IMR-90 (cell line): Measurements from ENCODE around the gene FRMD1. TPM values are rescaled to one million over a fixed set of nuclear protein-coding genes. Genes with fewer than 3 reads are reported as not detected.

Source experiments
- ATAC-seq: fragments of 200-7000 bp; cut with Tn5 transposase; 2 replicates; pipeline ENCODE4 v1.9.1; 2020; ENCODE audit warnings: low read depth, mild to moderate bottlenecking, moderate library complexity
- BruUV-seq: library from RNA; stranded (reverse); fragments of 400-500 nt; replicated peaks from 2 replicates; lab custom pipeline; 2021; lab: Mats Ljungman, UMichigan
- CTCF ChIA-PET: fragments of 300-600 bp; formaldehyde crosslinking; extraction: SDS; loops from one replicate; lab custom pipeline; 2021; ENCODE audit warnings: antibody characterized with exemption; lab: Yijun Ruan, JAX
- POLR2A ChIA-PET: fragments of 300-600 bp; sonication (Branson Sonifier 250); formaldehyde crosslinking; loops from one replicate; lab custom pipeline; 2022; ENCODE audit warnings: antibody characterized with exemption; ENCODE audit not compliant: unreplicated experiment; lab: Charles Lee
- DNase-seq: peaks from one replicate; pipeline ENCODE4 v3.0.0; 2013
- H2AFZ ChIP-seq: replicated peaks from 2 replicates; pipeline ENCODE3; 2013; ENCODE audit warnings: low read length, mild to moderate bottlenecking; ENCODE audit not compliant: poor library complexity
- H2AK5ac ChIP-seq: 2 replicates; pipeline ENCODE4 v1.6.1; 2013; ENCODE audit warnings: low read depth, low read length, inconsistent platforms
- H2AK9ac ChIP-seq: replicated peaks from 2 replicates; pipeline ENCODE3; 2013; ENCODE audit warnings: mild to moderate bottlenecking, low read depth, low read length, moderate library complexity; ENCODE audit not compliant: poor library complexity
- H2BK120ac ChIP-seq: 2 replicates; pipeline ENCODE4 v1.6.1; 2013; ENCODE audit warnings: low read depth, low read length, inconsistent platforms
- H2BK15ac ChIP-seq: 3 replicates; pipeline ENCODE4 v1.6.1; 2013; ENCODE audit warnings: low read depth, low read length, inconsistent platforms
- H2BK20ac ChIP-seq: 2 replicates; pipeline ENCODE4 v1.6.1; 2013; ENCODE audit warnings: low read depth, mild to moderate bottlenecking, inconsistent platforms, low read length, moderate library complexity
- H2BK5ac ChIP-seq: 2 replicates; pipeline ENCODE4 v1.6.1; 2013; ENCODE audit warnings: mild to moderate bottlenecking, low read depth, low read length, inconsistent platforms; ENCODE audit not compliant: poor library complexity, severe bottlenecking
- H3K14ac ChIP-seq: replicated peaks from 2 replicates; pipeline ENCODE4 v1.6.1; 2013; ENCODE audit warnings: low read depth, low read length, inconsistent platforms
- H3K18ac ChIP-seq: 2 replicates; pipeline ENCODE4 v1.6.1; 2013; ENCODE audit warnings: low read depth, low read length, control low read depth
- H3K23ac ChIP-seq: 2 replicates; pipeline ENCODE4 v1.6.1; 2013; ENCODE audit warnings: low read depth, low read length, inconsistent platforms
- H3K27ac ChIP-seq: 2 replicates; pipeline ENCODE4 v1.5.1; 2013; ENCODE audit warnings: mild to moderate bottlenecking, control low read depth, low read length; ENCODE audit not compliant: insufficient read depth
- H3K27me3 ChIP-seq: 2 replicates; pipeline ENCODE4 v1.6.1; 2013; ENCODE audit warnings: low read length; ENCODE audit not compliant: control insufficient read depth, insufficient read depth
- H3K36me3 ChIP-seq: 2 replicates; pipeline ENCODE4 v1.6.1; 2013; ENCODE audit warnings: low read length, mixed read lengths; ENCODE audit not compliant: control insufficient read depth, insufficient read depth
- H3K4ac ChIP-seq: 2 replicates; pipeline ENCODE4 v1.6.1; 2013; ENCODE audit warnings: low read depth, low read length, inconsistent platforms
- H3K4me1 ChIP-seq: 2 replicates; pipeline ENCODE4 v1.6.1; 2013; ENCODE audit warnings: low read length, mixed read lengths; ENCODE audit not compliant: control insufficient read depth, insufficient read depth
- H3K4me2 ChIP-seq: 2 replicates; pipeline ENCODE4 v1.6.1; 2013; ENCODE audit warnings: low read depth, mild to moderate bottlenecking, control low read depth, low read length, moderate library complexity
- H3K4me3 ChIP-seq: 2 replicates; pipeline ENCODE4 v1.5.1; 2013; ENCODE audit warnings: low read depth, mild to moderate bottlenecking, control low read depth, low read length, moderate library complexity; ENCODE audit not compliant: insufficient read depth
- H3K56ac ChIP-seq: 2 replicates; pipeline ENCODE4 v1.6.1; 2013; ENCODE audit warnings: low read length, inconsistent platforms; ENCODE audit not compliant: insufficient read depth; ENCODE audit errors: extremely low read depth
- H3K79me1 ChIP-seq, 2 experiments: 2 replicates each; pipeline ENCODE4 v1.6.1; 2013; ENCODE audit warnings: low read length in 2 of 2, inconsistent platforms in 1 of 2, low read depth in 1 of 2
- H3K9ac ChIP-seq: 2 replicates; pipeline ENCODE4 v1.6.1; 2013; ENCODE audit warnings: low read depth, low read length, control low read depth
- H3K9me1 ChIP-seq: 2 replicates; pipeline ENCODE4 v1.6.1; 2013; ENCODE audit warnings: low read length, inconsistent platforms; ENCODE audit not compliant: insufficient read depth
- H3K9me3 ChIP-seq: 2 replicates; pipeline ENCODE4 v1.6.1; 2013; ENCODE audit warnings: low read length; ENCODE audit not compliant: control insufficient read depth, insufficient read depth
- H4K20me1 ChIP-seq: 2 replicates; pipeline ENCODE4 v1.6.1; 2013; ENCODE audit warnings: low read length, inconsistent platforms; ENCODE audit not compliant: insufficient read depth
- H4K5ac ChIP-seq: 2 replicates; pipeline ENCODE4 v1.6.1; 2013; ENCODE audit warnings: mild to moderate bottlenecking, low read depth, low read length, control low read depth
- H4K8ac ChIP-seq, 2 experiments: 2 replicates each; pipeline ENCODE4 v1.6.1; 2013; ENCODE audit warnings: low read depth in 2 of 2, low read length in 2 of 2, control low read depth in 1 of 2, inconsistent platforms in 1 of 2
- H4K91ac ChIP-seq: 2 replicates; pipeline ENCODE4 v1.6.1; 2013; ENCODE audit warnings: low read depth, low read length, inconsistent platforms; ENCODE audit not compliant: insufficient read depth
- BHLHE40 ChIP-seq: fragments of 150-350 bp; IDR thresholded peaks from 2 replicates; pipeline ENCODE4 v1.6.1; 2016; ENCODE audit warnings: mild to moderate bottlenecking, low read depth, low read length
- CEBPB ChIP-seq: IDR thresholded peaks from 2 replicates; pipeline ENCODE4 v1.6.1; 2012; ENCODE audit warnings: low read depth, low read length, improper control_type of control experiment
- CHD1 ChIP-seq: IDR thresholded peaks from 2 replicates; pipeline ENCODE4 v1.6.1; 2012; ENCODE audit warnings: low read depth, low read length, improper control_type of control experiment
- CTCF ChIP-seq: conservative IDR thresholded peaks from 2 replicates; pipeline ENCODE4 v1.5.1; 2012; ENCODE audit warnings: mild to moderate bottlenecking, low read depth, low read length, improper control_type of control experiment
- ELK1 ChIP-seq: fragments of 150-350 bp; IDR thresholded peaks from 2 replicates; pipeline ENCODE4 v1.6.1; 2016; ENCODE audit warnings: low read depth, mild to moderate bottlenecking, low read length, moderate library complexity, borderline replicate concordance
- FOS ChIP-seq: fragments of 150-350 bp; IDR thresholded peaks from 2 replicates; pipeline ENCODE4 v1.6.1; 2016; ENCODE audit warnings: low read depth, low read length
- MAFK ChIP-seq: IDR thresholded peaks from 2 replicates; pipeline ENCODE4 v1.6.1; 2012; ENCODE audit warnings: low read depth, low read length, improper control_type of control experiment
- MAZ ChIP-seq: IDR thresholded peaks from 2 replicates; pipeline ENCODE4 v1.6.1; 2012; ENCODE audit warnings: low read depth, mild to moderate bottlenecking, low read length, improper control_type of control experiment, moderate library complexity, borderline replicate concordance
- MXI1 ChIP-seq: IDR thresholded peaks from 2 replicates; pipeline ENCODE4 v1.6.1; 2012; ENCODE audit warnings: low read depth, mild to moderate bottlenecking, low read length, moderate library complexity, borderline replicate concordance
- NFE2L2 ChIP-seq: fragments of 150-350 bp; IDR thresholded peaks from 2 replicates; pipeline ENCODE4 v1.6.1; 2016; ENCODE audit warnings: low read depth, mild to moderate bottlenecking, low read length
- POLR2A ChIP-seq: IDR thresholded peaks from 2 replicates; pipeline ENCODE4 v1.6.1; 2012; ENCODE audit warnings: mild to moderate bottlenecking, low read depth, low read length
- RAD21 ChIP-seq: IDR thresholded peaks from 2 replicates; pipeline ENCODE4 v1.6.1; 2012; ENCODE audit warnings: low read length, improper control_type of control experiment
- RCOR1 ChIP-seq: IDR thresholded peaks from 2 replicates; pipeline ENCODE4 v1.6.1; 2012; ENCODE audit warnings: mild to moderate bottlenecking, low read length, improper control_type of control experiment; ENCODE audit not compliant: insufficient replicate concordance
- RFX5 ChIP-seq: IDR thresholded peaks from 2 replicates; pipeline ENCODE4 v1.8.0; 2012; ENCODE audit warnings: low read depth, mild to moderate bottlenecking, low read length, moderate library complexity
- SMC3 ChIP-seq: fragments of 150-350 bp; IDR thresholded peaks from 2 replicates; pipeline ENCODE4 v1.6.1; 2016; ENCODE audit warnings: low read depth, mild to moderate bottlenecking, antibody characterized with exemption, low read length, moderate library complexity
- USF2 ChIP-seq: fragments of 150-350 bp; IDR thresholded peaks from 2 replicates; pipeline ENCODE4 v1.6.1; 2017; ENCODE audit warnings: mild to moderate bottlenecking, antibody characterized with exemption, low read length, low read depth
- WGBS, 2 experiments: methylation state at CpG; one replicate each; pipeline versions ENCODE4 v1.1.5 to v1.1.7; 2013; ENCODE audit warnings: missing lambda C conversion rate in 2 of 2; ENCODE audit not compliant: insufficient read length in 1 of 2; ENCODE audit errors: extremely low coverage in 2 of 2; 5-methylcytosine and 5-hydroxymethylcytosine counted together
- dilution Hi-C: fragments of 300-500 bp; cut with HindIII; formaldehyde crosslinking; loops from one replicate; pipeline ENCODE4 v1.14.3; 2018; ENCODE audit warnings: low sequenced_read_pairs; ENCODE audit not compliant: unreplicated experiment
- in situ Hi-C: fragments of 300-500 bp; cut with MboI; formaldehyde crosslinking; loops from 3 replicates; pipeline ENCODE4 v1.14.3; 2019; ENCODE audit warnings: low sequenced_read_pairs, inconsistent platforms, mixed read lengths
- intact Hi-C: fragments of 100-400 bp; cut with micrococcal nuclease; formaldehyde crosslinking; loops from 2 replicates; pipeline ENCODE4 v1.10.0; 2022
- polyA plus RNA-seq, 3 experiments: library from polyadenylated mRNA; depleted of rRNA; stranded (reverse); fragments of >200 nt; gene quantifications; 2 replicates each; pipeline ENCODE4 v1.2.3, GENCODE V29; 2012; ENCODE audit warnings: low replicate concordance in 1 of 3
- total RNA-seq: library from RNA; depleted of rRNA; stranded (reverse); fragments of >200 nt; gene quantifications from 2 replicates; pipeline ENCODE4 v1.2.3, GENCODE V29; 2012

The FRMD1 gene
- total and polyA plus RNA-seq, 2 of the 4 experiments (the other 2 are of a cell fraction), result not detected

GRCh38 chr6:168072261-168072660 is 6.8 kb downstream of the FRMD1 start:
- Histone ChIP-seq H3K27me3 (peaks cover 26% of the 10 kb centered on the region), H2BK15ac (no peak overlapping the region), H4K20me1 (no peaks in the 10 kb centered on the region), H3K27ac (no peak overlapping the region), H3K23ac (no peak overlapping the region), H3K4me2 (no peak overlapping the region), H3K4me1 (peaks cover 1% of the 10 kb centered on the region; the same call in 1 of the 2 replicates), H2AK9ac (no peak overlapping the region), H3K9me1 (no peaks in the 10 kb centered on the region), H4K8ac (no peak overlapping the region), H3K79me1 (no peaks in the 10 kb centered on the region), H4K91ac (no peak overlapping the region), H3K36me3 (no peaks in the 10 kb centered on the region), H3K14ac (no peak overlapping the region), H3K4ac (no peak overlapping the region), H3K9ac (no peak overlapping the region), H4K5ac (no peak overlapping the region), H3K4me3 (no peak overlapping the region), H2AFZ (no peak overlapping the region), H2BK5ac (no peak overlapping the region), H2BK120ac (no peak overlapping the region), H2BK20ac (no peak overlapping the region), H3K18ac (no peak overlapping the region), H3K9me3 (no peaks in the 10 kb centered on the region), H3K56ac (no peak overlapping the region), H2AK5ac (no peak overlapping the region)
- ATAC-seq (no peak), DNase-seq (no peak)
- POLR2A ChIA-PET, result no interaction called here
- WGBS, 2 experiments, result 65% methylated on average over 7 of the region's 24 CpGs; no CpG with 5 or more reads in 1 of the 2 experiments
- BruUV-seq, result no TSS peak
- intact Hi-C loops, result no loop called here
- CTCF ChIA-PET, result interaction anchor here (0.7 kb wide), 1 partner anchor 106 kb away, joined by 3 read pairs; no protein-coding TSS in a partner anchor
- dilution Hi-C loops, result no loop called here
- TF ChIP-seq FOS (no peak), USF2 (no peak), SMC3 (no peak), RFX5 (no peak), BHLHE40 (no peak), NFE2L2 (no peak), RCOR1 (no peak), CEBPB (no peak), CTCF (no peak), CHD1 (no peak), MAFK (no peak), MXI1 (no peak), RAD21 (no peak), ELK1 (no peak), POLR2A (no peak), MAZ (no peak)
- in situ Hi-C loops, result no loop called here
